ENCODE results near the gene PCBP3.

Gene PCBP3

GRCh38 chr21:45739218-45740087 lies 95.9 kb downstream of the PCBP3 start:
- Histone ChIP-seq H3K27me3 (replicated peaks; ENCODE audit: insufficient read depth, low read length) (no peaks in the 10 kb centered on the region), H3K9me3 (replicated peaks; ENCODE audit: insufficient read depth, low read length) (no peaks in the 10 kb centered on the region), H3K4me1 (ENCODE audit: low read length) (peaks cover 15% of the 10 kb centered on the region), H4K20me1 (ENCODE audit: insufficient read depth, low read length) (no peaks in the 10 kb centered on the region), H2AFZ (ENCODE audit: low read length) (no peak overlapping the region), H3K36me3 (replicated peaks; ENCODE audit: insufficient read depth, low read length) (no peaks in the 10 kb centered on the region), H3F3A (ENCODE audit: insufficient read depth, low read length) (no peaks in the 10 kb centered on the region), H3K79me2 (ENCODE audit: low read length) (no peaks in the 10 kb centered on the region), H3K9ac (ENCODE audit: low read length) (no peak overlapping the region), H3K4me3 (ENCODE audit: low read length) (no peak overlapping the region), H3K27ac (ENCODE audit: low read length) (no peak overlapping the region), H3K9me2 (replicated peaks; ENCODE audit: insufficient read depth, low read length) (no peaks in the 10 kb centered on the region), H3K4me2 (ENCODE audit: low read depth, low read length) (no peak overlapping the region)
- no peak for DNase-seq
- TF ChIP-seq EZH2 (optimal IDR thresholded peaks at IDR 0.05; ENCODE audit: low read depth, low read length) (no peak), EZH2phosphoT487 (IDR thresholded peaks at IDR 0.05; ENCODE audit: low read length) (no peak)
- TF ChIP-seq, protein P1, sequence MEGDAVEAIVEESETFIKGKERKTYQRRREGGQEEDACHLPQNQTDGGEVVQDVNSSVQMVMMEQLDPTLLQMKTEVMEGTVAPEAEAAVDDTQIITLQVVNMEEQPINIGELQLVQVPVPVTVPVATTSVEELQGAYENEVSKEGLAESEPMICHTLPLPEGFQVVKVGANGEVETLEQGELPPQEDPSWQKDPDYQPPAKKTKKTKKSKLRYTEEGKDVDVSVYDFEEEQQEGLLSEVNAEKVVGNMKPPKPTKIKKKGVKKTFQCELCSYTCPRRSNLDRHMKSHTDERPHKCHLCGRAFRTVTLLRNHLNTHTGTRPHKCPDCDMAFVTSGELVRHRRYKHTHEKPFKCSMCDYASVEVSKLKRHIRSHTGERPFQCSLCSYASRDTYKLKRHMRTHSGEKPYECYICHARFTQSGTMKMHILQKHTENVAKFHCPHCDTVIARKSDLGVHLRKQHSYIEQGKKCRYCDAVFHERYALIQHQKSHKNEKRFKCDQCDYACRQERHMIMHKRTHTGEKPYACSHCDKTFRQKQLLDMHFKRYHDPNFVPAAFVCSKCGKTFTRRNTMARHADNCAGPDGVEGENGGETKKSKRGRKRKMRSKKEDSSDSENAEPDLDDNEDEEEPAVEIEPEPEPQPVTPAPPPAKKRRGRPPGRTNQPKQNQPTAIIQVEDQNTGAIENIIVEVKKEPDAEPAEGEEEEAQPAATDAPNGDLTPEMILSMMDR (IDR thresholded peaks at IDR 0.05; ENCODE audit: low read length): no peak

DNA sequence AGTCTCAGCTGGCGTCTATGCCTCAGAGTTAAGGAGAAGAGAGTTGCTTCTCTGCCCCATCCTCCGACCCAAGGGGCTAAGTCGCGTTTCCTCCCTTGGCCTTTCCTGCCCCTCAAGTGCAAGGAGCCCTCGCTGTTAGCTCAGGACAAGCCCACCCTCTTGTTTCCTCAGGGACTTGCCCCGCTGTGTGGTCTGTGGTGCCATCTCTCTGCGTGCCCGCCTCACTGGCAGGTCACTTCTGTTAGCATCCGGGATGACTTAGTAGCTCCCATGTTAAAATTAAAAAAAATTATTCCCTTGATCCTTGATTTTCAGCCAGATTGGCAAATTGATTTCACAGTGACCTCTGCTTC lies 96.5 kb downstream of the PCBP3 start:
- no peaks in the 10 kb centered on the region for H3K36me3 ChIP-seq (replicated peaks; ENCODE audit: insufficient read depth, low read length)
- H3K9ac ChIP-seq (ENCODE audit: low read length): no peak overlapping the region
- no peaks in the 10 kb centered on the region for H3F3A ChIP-seq (ENCODE audit: insufficient read depth, low read length)
- TF ChIP-seq, protein P1 (IDR thresholded peaks at IDR 0.05; ENCODE audit: low read length): no peak
- no peak for TF ChIP-seq EZH2phosphoT487 (IDR thresholded peaks at IDR 0.05; ENCODE audit: low read length)
- TF ChIP-seq EZH2 (optimal IDR thresholded peaks at IDR 0.05; ENCODE audit: low read depth, low read length): no peak
- DNase-seq: no peak
- H3K9me2 ChIP-seq (replicated peaks; ENCODE audit: insufficient read depth, low read length): no peaks in the 10 kb centered on the region
- no peak overlapping the region for H2AFZ ChIP-seq (ENCODE audit: low read length)
- H3K27me3 ChIP-seq (replicated peaks; ENCODE audit: insufficient read depth, low read length): no peaks in the 10 kb centered on the region
- H3K4me3 ChIP-seq (ENCODE audit: low read length): no peak overlapping the region
- H3K9me3 ChIP-seq (replicated peaks; ENCODE audit: insufficient read depth, low read length): no peaks in the 10 kb centered on the region
- no peak overlapping the region for H3K27ac ChIP-seq (ENCODE audit: low read length)
- H3K4me2 ChIP-seq (ENCODE audit: low read depth, low read length): no peak overlapping the region
- peaks cover 9% of the 10 kb centered on the region for H3K4me1 ChIP-seq (ENCODE audit: low read length)
- H4K20me1 ChIP-seq (ENCODE audit: insufficient read depth, low read length): no peaks in the 10 kb centered on the region
- no peaks in the 10 kb centered on the region for H3K79me2 ChIP-seq (ENCODE audit: low read length)

DNA sequence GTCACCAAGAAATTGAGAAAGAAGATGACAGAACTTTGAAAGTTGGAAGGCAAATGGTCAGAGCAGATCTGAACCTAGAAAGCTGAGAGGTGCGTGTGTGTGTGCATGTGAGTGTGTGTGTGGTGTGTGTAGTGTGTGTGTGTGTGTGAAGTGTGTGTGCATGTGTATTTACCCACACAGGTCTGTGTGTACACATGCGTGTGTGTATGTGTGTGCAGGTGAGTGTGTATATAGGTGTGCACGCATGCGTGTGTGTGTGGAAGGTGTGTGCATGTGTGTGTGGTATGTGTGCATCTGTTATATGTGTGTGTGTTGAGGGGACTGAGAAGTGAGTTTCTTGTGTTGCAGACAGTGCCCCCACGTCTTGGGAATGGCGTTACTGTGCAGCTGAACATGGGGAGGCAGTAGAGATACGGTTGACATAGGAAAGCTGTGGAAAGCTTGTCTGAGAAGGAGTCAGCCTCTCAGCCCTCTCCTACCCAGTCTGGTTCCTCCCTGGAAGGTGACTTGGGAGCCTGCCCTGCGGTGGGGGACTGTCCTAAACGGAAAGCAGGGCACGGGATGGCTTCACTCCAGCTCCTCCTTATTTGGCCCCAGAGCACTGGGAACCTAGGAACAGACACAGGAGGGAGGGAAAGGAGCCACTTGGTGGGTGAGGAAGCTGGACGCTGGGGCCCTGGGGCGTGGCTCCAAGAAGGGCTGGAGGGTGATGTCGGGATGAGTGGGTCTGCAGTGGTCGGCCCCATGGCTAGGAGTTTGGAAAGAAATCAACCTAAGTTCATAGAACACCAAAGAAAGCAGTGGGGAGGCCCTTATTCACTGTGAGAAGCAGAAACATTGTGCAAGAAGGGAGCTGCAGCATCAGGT lies 97.2 kb downstream of the PCBP3 start:
- H3F3A ChIP-seq (ENCODE audit: insufficient read depth, low read length): no peaks in the 10 kb centered on the region
- no peaks in the 10 kb centered on the region for H4K20me1 ChIP-seq (ENCODE audit: insufficient read depth, low read length)
- H3K27ac ChIP-seq (ENCODE audit: low read length): no peak overlapping the region
- no peaks in the 10 kb centered on the region for H3K36me3 ChIP-seq (replicated peaks; ENCODE audit: insufficient read depth, low read length)
- no peaks in the 10 kb centered on the region for H3K9me3 ChIP-seq (replicated peaks; ENCODE audit: insufficient read depth, low read length)
- TF ChIP-seq, protein P1 (IDR thresholded peaks at IDR 0.05; ENCODE audit: low read length): no peak
- TF ChIP-seq EZH2phosphoT487 (IDR thresholded peaks at IDR 0.05; ENCODE audit: low read length) (no peak), EZH2 (optimal IDR thresholded peaks at IDR 0.05; ENCODE audit: low read depth, low read length) (no peak)
- H3K27me3 ChIP-seq (replicated peaks; ENCODE audit: insufficient read depth, low read length): no peaks in the 10 kb centered on the region
- no peak for DNase-seq
- no peak overlapping the region for H3K4me2 ChIP-seq (ENCODE audit: low read depth, low read length)
- H3K79me2 ChIP-seq (ENCODE audit: low read length): no peaks in the 10 kb centered on the region
- peaks cover 3% of the 10 kb centered on the region for H3K4me1 ChIP-seq (ENCODE audit: low read length)
- H3K9me2 ChIP-seq (replicated peaks; ENCODE audit: insufficient read depth, low read length): no peaks in the 10 kb centered on the region
- no peak overlapping the region for H3K9ac ChIP-seq (ENCODE audit: low read length)
- no peak overlapping the region for H2AFZ ChIP-seq (ENCODE audit: low read length)
- H3K4me3 ChIP-seq (ENCODE audit: low read length): no peak overlapping the region

Measured in MM.1S (cell line).